GM19240 (cell line): Measurements from ENCODE around the gene LRIF1.
A peak's percentile ranks its signal among the peaks of the same experiment; 100 is the strongest.
"Not testable (repeated sequence)": the region's sequence is repeated elsewhere in the genome, so short reads cannot be mapped to it uniquely, and the experiment has no call there.

Experiments
- DNase-seq: peaks from one replicate; pipeline ENCODE4 v3.0.0; 2011; ENCODE audit warnings: low spot score; ENCODE audit not compliant: insufficient read length

LRIF1 gene, protein sequence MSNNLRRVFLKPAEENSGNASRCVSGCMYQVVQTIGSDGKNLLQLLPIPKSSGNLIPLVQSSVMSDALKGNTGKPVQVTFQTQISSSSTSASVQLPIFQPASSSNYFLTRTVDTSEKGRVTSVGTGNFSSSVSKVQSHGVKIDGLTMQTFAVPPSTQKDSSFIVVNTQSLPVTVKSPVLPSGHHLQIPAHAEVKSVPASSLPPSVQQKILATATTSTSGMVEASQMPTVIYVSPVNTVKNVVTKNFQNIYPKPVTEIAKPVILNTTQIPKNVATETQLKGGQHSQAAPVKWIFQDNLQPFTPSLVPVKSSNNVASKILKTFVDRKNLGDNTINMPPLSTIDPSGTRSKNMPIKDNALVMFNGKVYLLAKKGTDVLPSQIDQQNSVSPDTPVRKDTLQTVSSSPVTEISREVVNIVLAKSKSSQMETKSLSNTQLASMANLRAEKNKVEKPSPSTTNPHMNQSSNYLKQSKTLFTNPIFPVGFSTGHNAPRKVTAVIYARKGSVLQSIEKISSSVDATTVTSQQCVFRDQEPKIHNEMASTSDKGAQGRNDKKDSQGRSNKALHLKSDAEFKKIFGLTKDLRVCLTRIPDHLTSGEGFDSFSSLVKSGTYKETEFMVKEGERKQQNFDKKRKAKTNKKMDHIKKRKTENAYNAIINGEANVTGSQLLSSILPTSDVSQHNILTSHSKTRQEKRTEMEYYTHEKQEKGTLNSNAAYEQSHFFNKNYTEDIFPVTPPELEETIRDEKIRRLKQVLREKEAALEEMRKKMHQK

DNA sequence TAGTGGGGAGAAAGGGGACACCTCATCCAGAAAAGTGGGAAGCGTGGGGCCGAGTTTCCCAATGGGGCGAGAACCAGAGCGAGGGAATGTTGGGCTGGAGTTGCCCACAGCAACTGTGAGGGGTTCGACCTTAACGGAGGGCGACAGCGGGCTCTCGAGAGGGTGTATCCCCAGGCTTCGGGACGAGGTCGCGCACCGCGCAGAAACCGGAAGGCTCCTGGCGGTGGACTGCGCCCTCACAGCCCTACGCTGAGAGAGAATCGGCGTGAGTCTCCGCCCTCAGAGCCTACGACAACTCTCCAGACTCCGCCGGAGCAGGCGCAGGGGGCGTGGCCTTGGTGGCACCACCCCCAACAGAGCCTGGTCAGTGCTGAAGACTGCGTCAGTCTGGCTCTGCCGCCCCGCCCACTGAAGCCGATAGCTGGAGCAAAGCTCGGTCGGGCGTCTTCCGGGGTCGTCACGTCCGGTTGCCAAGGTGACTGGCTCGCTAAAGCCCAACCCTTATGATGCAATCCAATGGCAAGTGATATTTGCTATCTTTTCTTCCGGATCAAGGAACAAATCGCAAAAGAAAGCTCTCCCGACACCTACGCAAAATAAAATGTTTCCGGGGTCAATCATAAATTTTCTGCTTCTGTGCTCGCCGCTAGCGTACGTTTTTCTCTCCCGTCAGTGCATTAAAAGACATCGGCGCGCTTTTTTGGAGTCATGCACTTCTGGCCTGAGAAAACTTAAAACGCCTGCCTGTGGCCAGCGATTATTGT is at the start of gene LRIF1:
LRIF1 (minus strand) TSS at position 232 of the 764 bp plus-strand sequence. CDS start 234 bp downstream, outside the sequence.
- DNase-seq: peak; percentile 88

DNA sequence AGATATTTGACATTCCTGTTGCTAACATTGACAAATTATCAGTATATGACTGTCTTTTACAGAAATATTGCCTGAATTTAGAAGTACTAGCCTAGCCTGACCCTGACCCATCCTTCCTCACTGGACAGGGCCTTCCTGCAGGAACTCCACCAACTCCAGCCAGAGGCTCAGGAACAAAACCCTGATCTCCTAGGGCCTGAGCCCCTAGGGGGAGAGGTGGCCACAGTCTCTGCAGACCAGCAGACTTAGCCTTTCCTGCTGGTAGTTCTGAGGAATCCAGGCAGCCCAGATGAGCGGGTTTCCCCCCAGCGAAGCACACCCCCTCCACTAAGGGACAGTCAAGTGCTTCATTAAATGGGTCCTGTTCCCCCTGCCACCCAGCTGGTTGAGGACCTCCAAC is 44.3 kb upstream of the LRIF1 start:
- no peak for DNase-seq

DNA sequence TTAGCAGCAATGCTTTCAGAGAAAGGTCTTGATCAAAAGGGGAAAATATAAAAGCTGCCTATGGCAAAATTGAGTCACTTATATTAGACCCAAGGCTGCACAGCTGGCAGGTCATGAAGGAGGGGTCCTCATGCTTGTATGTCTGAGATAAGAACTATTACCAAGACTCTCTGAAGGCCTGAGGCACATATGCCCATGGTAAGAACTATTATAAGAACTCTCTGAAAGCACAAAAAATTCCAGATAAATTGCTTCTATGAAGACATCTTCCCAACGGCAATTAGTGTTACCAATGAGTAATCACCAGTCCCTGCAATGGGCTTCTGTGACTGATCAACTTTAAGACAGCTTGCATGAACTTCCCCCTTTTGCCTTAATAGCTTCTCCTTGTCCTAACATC is 42.8 kb upstream of the LRIF1 start:
- no peak for DNase-seq

DNA sequence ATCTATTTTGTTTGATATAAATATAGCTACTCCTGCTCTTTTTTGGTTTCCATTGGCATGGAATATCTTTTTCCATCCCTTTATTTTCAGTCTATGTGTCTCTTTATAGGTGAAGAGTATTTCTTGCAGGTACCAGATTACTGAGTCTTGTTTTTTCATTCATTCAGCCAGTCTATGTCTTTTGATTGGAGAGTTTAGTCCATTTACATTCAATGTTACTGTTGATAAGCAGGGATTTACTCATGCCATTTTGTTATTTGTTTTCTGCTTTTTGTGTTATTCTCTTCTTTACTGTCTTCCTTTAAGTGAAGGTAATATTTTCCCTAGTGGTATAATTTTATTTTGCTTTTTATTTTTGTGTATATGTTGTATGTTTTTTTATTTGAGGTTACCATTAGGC is 35.9 kb upstream of the LRIF1 start:
- not testable (repeated sequence) for DNase-seq

DNA sequence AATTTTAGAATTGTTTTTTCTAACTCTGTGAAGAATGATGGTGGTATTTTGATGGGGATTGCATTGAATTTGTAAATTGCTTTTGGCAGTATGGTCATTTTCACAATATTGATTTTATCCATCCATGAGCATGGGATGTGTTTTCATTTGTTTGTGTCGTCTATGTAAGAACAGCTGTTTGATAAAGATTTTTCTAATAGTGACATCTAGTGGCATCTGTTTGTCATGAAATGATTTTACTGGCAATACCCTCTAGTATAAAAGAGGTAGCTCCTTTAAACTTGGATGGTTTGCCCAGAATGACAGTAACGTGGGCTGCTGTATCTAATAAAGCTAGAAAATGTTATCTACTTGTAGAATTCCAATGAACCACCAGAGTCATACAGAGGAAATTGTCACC is 28.6 kb upstream of the LRIF1 start:
- not testable (repeated sequence) for DNase-seq

DNA sequence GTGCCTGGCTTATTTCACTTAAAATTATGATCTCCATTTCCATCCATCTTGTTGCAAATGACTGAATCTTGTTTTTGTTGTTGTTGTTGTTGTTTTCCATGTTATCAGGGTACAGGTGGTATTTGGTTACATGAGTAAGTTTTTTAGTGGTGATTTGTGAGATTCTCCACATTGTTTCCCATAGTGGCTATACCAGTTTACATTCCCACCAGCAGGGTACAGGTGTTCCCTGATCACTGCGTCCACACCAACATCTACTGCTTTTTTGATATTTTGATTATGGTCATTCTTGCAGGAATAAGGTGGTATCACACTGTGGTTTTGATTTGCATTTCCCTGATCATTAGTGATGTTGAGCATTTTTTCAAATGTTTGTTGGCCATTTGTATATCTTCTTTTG is 27.6 kb upstream of the LRIF1 start:
- DNase-seq: not testable (repeated sequence)

DNA sequence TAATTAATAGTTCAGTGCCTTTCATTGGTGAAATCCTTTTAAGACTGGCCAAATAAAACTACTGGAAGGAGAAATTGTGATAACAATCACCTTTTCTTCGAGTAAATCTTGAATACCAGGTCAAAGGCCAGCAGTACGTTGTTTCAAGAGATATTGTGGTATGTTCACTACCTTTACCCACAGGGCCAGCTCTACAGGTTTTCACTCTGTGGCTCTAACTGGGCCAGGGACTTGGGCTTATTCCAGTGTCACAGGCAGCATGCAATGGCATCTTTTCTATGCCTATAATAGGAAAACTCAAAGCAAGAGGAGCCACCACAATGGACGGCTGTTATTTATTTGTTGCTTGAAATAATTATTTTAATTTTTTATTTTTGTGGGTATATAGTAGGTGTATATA is 26.8 kb upstream of the LRIF1 start:
- no peak for DNase-seq

DNA sequence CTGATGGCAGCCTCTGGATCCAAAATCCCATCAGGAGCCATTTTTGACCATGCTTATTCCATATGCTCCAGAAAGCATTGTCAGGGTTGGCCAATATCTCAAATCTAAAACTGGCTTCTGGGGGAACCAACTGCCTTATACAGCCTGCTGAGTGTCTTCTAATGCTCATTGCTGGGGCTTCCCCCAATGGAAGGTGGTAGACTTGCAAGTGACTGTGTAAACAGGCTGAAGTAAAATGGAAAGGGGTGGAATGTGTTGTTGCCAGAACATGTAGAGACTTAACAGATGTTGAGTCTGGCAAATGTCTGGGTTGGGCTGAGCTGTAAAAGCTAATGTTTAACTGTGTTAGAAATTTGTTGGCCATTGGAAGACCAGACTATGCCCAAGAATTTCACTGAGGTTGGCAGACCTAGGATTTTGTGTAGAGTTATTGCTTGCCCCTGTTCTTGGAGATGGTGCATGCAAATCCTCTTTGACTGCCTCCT is 22.7 kb upstream of the LRIF1 start:
- DNase-seq: no peak

DNA sequence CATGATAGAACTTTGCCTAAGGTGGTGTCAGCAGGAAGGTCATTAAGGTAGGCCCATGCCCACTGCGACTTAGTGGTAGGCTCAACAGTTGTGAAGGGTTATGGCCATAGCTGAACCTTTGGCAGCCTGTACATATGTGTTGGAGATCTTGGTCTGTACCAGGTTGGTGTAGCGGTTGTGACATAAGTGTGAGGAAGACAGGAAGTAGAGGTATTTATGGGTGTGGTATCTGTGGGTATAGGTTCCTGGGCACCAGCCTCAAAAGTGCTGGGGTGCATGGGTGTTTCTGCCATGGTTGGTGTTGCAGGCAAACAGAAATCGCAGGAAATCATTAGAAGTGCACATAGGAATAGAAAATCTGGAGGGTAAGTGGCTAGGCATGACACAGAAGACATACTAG is 18.6 kb upstream of the LRIF1 start:
- no peak for DNase-seq

DNA sequence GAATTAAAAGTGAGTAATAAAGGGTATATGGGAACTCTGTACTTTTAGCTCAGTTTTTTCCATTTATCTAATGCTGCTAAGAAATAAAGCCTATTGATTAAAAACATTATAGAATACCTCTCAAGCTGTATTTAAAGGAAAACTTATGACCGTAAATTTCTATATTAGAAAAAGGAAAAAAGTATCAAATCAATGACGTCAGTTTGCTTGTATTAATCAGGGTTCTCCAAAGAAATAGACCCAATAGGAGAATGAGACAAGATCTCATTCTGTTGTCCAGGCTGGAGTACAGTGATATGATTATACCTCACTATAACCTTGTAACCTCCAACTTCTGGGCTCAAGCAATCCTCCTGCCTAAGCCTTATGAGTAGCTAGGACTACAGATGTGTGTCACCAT is 15.4 kb upstream of the LRIF1 start:
- DNase-seq: no peak

DNA sequence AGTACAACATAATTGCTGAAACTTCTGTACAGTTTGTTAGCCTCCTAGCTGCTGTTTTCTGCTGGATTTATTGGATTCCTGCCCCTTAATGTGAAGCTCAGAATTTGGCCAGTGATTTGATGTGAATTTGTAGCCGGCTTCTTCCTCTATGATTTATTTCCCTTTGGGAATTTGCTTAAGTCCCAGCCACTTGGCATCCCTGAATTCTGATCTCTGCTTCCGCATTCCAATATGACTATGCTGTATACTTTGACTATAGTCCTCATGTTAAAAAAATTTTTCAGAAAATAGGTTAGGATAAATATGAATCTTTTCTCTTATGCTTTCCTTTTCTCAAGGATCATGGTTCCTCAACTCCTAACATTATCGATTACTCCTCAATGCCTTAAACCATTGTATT is 12.4 kb upstream of the LRIF1 start:
- DNase-seq: no peak

DNA sequence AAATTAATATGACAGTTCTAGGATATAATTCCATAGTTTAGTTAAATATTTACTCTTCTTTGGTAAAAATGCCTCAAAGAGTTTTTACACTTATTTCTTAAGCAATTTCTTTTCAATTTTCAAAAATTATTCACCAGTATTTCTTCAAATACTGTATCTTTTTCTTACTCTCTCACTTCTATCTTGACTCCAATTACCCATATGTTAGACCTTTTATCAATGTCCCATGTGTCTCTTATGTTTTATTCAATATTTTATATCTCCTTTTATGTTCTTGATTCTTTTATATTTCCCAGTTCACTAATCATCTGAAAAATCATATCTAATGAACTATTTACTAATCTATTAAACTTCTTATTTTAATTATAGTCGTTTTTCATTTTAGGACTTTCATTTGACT is 11.5 kb upstream of the LRIF1 start:
- no peak for DNase-seq

DNA sequence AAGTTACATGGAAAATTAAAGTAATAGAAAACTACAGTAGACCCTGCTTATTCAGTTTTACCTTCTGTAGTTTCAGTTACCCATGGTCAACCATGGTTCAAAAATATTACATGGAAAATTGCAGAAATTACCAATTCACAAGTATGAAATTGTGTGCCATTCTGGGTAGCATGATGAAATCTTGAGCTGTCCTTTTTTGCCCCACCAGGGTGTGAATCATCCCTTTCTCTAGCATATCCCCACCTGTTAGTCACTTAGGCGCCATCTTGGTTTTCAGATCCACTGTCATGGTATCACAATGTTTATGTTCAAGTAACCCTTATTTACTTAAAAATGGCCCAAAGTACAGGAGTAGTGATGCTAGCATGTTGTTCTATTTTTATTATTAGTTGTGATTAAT is 3.5 kb upstream of the LRIF1 start:
- no peak for DNase-seq

DNA sequence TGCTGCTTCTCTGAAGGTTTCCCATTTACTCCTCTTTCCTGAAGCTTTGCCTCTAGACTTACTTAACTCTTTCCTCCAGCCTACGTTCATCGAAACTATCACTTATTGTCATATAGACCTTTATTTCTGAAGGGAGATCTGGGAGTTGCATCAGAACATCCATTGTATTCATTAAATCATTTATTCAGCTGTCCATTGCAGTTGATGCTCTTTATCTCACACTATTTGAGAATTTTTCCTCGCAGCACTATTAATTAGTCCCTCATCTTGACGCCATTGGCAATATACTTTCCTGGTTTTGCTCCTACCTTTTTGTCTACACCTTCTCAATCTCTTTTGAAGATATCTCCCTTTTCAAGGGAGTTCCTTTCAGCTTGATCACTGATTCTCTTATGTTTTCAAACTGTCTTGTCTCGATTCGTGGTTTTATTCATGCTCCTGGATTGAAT is 757 bp upstream of the LRIF1 start:
- DNase-seq: no peak

DNA sequence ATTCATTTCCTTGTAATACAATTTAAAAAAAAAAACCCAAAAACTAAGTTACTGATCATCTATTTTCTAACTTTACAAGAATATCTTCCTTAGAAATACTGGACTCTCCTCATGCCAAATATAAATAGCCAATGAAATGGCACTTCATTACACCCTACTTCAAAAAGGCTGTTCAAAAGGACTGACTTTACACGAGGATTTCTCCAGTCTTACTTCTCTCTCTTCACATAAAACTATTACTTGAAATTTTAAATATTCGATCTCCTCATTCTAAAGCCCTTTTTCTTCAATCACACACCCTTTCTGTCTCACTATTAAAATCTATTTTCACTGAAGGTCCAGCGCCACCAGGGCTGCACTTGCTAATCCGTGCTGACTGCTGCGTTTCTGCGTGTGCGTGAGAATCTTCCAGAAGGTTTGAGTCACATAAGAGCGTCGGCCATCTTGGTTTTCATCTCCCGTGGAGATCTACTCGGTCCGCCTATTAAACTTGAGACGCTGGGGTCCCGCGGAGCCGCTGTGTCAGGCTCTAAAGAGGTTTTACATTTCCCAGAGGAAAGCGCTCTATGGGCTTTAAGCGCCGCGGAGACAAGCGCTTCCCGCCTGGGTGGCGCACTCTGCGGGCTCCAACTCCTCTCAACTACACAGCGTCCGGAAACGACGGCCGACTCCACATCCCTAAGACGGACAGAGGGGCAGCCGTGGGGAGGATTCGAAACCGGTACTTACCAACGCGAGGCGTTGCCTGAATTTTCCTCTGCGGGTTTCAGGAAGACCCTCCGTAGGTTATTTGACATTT is 631 bp downstream of the LRIF1 start:
- peak; percentile 7 for DNase-seq

DNA sequence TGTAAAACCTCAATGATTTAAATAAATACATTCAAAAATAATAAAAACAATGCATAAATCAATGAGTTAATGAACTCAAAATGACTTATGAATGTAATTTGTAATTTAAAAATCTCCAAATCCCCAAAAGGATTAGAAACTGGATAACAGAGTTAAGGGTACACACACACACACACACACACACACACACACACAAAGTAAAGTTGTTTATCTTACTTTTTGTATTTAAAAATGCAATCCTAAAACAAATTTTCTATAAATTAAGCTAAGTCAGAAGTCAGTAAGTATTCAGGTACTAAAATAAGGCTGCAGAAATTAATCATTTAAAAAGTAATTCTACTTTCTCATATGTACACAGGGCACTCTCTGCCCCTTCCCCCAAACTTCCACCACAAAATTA is 1.8 kb downstream of the LRIF1 start:
- DNase-seq: no peak

DNA sequence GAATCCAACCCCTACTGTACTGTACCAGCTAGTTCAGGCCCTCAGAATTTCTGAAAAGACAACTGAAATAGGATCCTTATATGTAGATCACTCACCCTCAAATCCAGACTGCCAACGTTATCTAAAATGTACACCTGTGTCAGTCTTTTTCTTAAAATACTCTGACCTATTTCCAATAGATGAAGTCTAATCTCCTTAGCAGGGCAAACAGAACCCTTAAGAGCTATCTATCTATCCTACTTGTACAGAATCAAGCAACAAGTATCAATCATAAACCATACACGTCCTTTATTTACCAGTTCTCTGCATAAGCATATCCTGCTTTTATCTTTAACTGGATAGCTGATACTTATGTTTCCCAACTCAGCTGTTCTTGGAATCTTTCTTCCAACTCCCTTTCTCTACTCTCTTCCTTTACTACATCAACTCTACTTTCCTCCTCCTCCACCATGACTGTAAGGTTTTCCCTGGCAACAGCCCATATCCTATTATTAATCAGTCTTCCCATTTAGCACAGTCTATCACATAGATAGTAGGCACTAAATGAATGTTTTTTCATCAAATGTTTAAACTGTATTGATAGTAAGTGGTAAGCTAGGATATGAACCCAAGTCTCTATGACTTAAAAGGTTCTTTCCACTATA is 2.8 kb downstream of the LRIF1 start:
- no peak for DNase-seq

DNA sequence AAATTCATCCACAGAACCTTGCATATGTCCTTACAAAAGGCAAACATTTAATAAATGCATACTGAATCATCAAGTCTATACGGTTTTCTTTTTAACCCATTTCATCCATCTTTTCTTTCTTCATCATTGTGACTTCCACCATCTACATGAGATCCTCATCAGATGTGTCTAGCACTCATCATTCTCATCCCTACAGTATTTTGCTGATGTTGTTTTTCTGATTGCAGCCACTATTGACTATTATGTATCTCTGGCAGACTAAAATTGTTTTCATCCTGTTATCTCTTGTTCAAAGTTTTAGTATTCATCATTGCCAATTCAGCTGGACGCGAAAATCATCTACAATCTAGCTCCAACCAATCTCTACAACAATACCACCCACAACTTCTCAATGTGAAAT is 5.9 kb downstream of the LRIF1 start:
- no peak for DNase-seq

DNA sequence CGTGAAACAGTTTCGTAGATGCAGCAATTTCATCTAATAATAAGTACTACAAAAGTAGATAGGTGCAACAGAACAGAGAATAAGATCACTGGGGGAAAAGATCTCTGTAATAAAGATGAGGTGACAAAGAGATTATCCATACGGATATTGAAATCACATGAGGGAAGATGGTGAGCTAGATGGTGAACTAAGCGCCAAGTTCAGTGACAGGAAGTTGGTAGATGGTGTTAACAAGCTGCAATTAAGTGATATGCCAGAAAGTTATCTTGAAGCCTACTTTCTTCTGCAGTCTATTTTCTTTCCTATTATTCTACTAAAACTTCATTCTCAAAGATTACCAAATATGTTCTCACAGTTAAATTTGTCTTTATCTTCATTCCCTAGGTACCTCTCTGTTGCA is 7.1 kb downstream of the LRIF1 start:
- DNase-seq: no peak

DNA sequence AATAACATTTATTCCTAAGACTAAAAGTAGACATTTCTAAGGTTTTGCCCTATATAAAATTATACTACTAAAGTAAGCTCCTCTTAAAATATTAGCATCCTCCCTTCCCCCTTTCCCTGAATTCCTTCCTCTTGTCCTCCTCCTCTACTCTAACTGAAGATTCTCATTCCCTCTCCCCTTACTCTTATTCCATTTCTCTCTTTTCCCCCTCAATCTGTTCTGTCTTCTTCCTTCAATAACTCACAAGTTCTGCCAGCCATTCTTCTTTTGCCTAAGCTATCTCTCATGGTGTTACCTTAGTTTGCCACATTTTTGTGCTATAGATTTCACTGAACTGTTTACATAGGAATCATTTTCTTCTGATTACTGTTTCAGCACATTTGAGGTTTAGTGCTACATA is 10.7 kb downstream of the LRIF1 start:
- DNase-seq: no peak

DNA sequence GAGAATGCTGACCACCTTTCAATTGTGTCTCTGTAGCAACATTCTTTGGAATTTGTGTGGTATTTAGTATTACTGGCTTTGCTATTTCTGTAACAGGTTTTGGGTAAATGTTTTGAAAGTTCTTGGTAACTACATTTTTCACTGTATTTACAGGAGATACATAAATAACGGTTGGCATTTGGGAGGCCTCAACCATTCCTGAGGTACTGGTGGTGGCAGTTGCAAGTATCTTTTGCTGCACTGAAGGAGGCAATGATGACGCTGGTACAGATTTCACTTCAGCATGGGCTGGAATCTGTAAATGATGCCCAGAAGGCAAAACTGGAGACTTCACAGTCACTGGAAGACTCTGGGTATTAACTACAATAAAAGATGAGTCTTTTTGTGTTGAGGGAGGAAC is 11.7 kb downstream of the LRIF1 start:
- DNase-seq: no peak
